Prostate gland (tissue), 2 donors: ENCODE data around the gene PLCB4.

ENCODE experiments used
- CTCF ChIP-seq, 4 experiments: fragments of 200-600 bp in 2 of 4; fragments of 450-650 bp in 2 of 4; sonication (generic) in 2 of 4; IDR thresholded peaks; 1 replicate in 3 of 4; 2 replicates in 1 of 4; pipeline ENCODE4 v1.5.1; 2016 to 2019; ENCODE audit warnings: antibody characterized with exemption in 4 of 4, mild to moderate bottlenecking in 2 of 4, moderate library complexity in 2 of 4
- POLR2A ChIP-seq: fragments of 450-650 bp; IDR thresholded peaks from one replicate; pipeline ENCODE4 v1.6.1; 2016; ENCODE audit warnings: antibody characterized with exemption, mild to moderate bottlenecking

- TF ChIP-seq POLR2A (no peak), CTCF (IDR thresholded peaks at IDR 0.05) (no peak)
Observed at GRCh38 chr20:9428292-9428607, 359.4 kb downstream of the PLCB4 start.
